ENCODE measurements around the gene SUCO. TPM values are rescaled to one million over a fixed set of nuclear protein-coding genes. Genes with fewer than 3 reads are reported as not detected.

SUCO gene
- total and polyA plus RNA-seq, 2 of the 4 experiments (the other 2 are of a cell fraction) = 11.4 to 21.5 TPM

DNA sequence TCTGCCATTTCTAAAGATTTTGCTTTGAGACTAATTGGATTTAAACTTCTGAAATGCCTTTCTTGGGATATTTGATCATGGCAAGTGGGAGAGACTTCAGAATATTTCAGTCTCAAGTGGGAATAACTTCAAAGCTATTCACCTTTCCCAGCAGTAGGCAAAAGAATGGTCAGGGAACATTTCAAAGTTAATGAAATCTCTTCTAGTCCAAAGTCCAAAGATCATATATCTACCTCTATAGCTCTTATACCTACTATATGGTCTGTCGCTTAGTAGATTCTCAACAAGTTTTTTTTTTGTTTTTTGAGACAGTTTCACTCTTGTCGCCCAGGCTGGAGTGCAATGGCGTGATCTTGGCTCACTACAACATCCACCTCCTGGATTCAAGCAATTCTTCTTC is 44.6 kb upstream of the SUCO start:
- Histone ChIP-seq H2BK15ac (ENCODE audit: low read depth, low read length) (no peak overlapping the region), H3K27me3 (ENCODE audit: control insufficient read depth, insufficient read depth, low read length) (peaks cover 42% of the 10 kb centered on the region), H3K4me3 (ENCODE audit: insufficient read depth, low read depth, low read length) (no peak overlapping the region), H3K9ac (ENCODE audit: low read depth, low read length) (no peak overlapping the region), H3K18ac (ENCODE audit: low read depth, low read length) (no peak overlapping the region), H4K91ac (ENCODE audit: insufficient read depth, low read depth, low read length) (no peak overlapping the region), H2BK20ac (ENCODE audit: low read depth, low read length) (no peak overlapping the region), H4K5ac (ENCODE audit: low read depth, low read length) (no peak overlapping the region), H2BK5ac (ENCODE audit: low read depth, low read length, poor library complexity, severe bottlenecking) (no peak overlapping the region), H3K9me3 (ENCODE audit: control insufficient read depth, insufficient read depth, low read length) (no peaks in the 10 kb centered on the region), H3K36me3 (ENCODE audit: control insufficient read depth, insufficient read depth, low read length) (no peaks in the 10 kb centered on the region), H3K27ac (ENCODE audit: insufficient read depth, low read length) (no peak overlapping the region), H3K4me2 (ENCODE audit: low read depth, low read length) (no peak overlapping the region), H3K9me1 (ENCODE audit: insufficient read depth, low read length) (no peaks in the 10 kb centered on the region), H3K4ac (ENCODE audit: low read depth, low read length) (no peak overlapping the region), H3K4me1 (ENCODE audit: control insufficient read depth, insufficient read depth, low read length) (no peaks in the 10 kb centered on the region), H2BK120ac (ENCODE audit: low read depth, low read length) (no peak overlapping the region), H3K14ac (replicated peaks; ENCODE audit: low read depth, low read length) (no peak overlapping the region), H3K79me1 (ENCODE audit: low read depth in 1 of 2, low read length in 2 of 2) (no peaks in the 10 kb centered on the region), H4K8ac (ENCODE audit: low read depth in 2 of 2, low read length in 2 of 2) (no peak overlapping the region), H3K56ac (ENCODE audit: extremely low read depth, insufficient read depth, low read length) (no peak overlapping the region), H2AK5ac (ENCODE audit: low read depth, low read length) (no peak overlapping the region), H2AFZ (replicated peaks; ENCODE audit: low read length, poor library complexity) (no peak overlapping the region), H3K23ac (ENCODE audit: low read depth, low read length) (no peak overlapping the region), H2AK9ac (replicated peaks; ENCODE audit: low read depth, low read length, poor library complexity) (no peak overlapping the region), H4K20me1 (ENCODE audit: insufficient read depth, low read length) (no peaks in the 10 kb centered on the region)
- ChIA-PET CTCF (no interaction called here), POLR2A (ENCODE audit: unreplicated experiment) (no interaction called here)
- 40% methylated on average over 1 of the region's 3 CpGs; no CpG with 5 or more reads in 1 of the 2 experiments for WGBS, 2 experiments (ENCODE audit: extremely low coverage in 2 of 2, insufficient read length in 1 of 2)
- no peak for TF ChIP-seq CTCF (conservative IDR thresholded peaks at IDR 0.05; ENCODE audit: low read depth, low read length)
- no peak for TF ChIP-seq CHD1 (IDR thresholded peaks at IDR 0.05; ENCODE audit: low read depth, low read length)
- TF ChIP-seq FOS (IDR thresholded peaks at IDR 0.05; ENCODE audit: low read depth, low read length) = no peak
- no peak for TF ChIP-seq RAD21 (IDR thresholded peaks at IDR 0.05; ENCODE audit: low read length)
- TF ChIP-seq RCOR1 (IDR thresholded peaks at IDR 0.05; ENCODE audit: insufficient replicate concordance, low read length) = no peak
- no peak for TF ChIP-seq USF2 (IDR thresholded peaks at IDR 0.05; ENCODE audit: low read depth, low read length)
- TF ChIP-seq MAZ (IDR thresholded peaks at IDR 0.05; ENCODE audit: borderline replicate concordance, low read depth, low read length) = no peak
- no peak for TF ChIP-seq CEBPB (IDR thresholded peaks at IDR 0.05; ENCODE audit: low read depth, low read length)
- TF ChIP-seq MXI1 (IDR thresholded peaks at IDR 0.05; ENCODE audit: borderline replicate concordance, low read depth, low read length) = no peak
- TF ChIP-seq, protein P1, sequence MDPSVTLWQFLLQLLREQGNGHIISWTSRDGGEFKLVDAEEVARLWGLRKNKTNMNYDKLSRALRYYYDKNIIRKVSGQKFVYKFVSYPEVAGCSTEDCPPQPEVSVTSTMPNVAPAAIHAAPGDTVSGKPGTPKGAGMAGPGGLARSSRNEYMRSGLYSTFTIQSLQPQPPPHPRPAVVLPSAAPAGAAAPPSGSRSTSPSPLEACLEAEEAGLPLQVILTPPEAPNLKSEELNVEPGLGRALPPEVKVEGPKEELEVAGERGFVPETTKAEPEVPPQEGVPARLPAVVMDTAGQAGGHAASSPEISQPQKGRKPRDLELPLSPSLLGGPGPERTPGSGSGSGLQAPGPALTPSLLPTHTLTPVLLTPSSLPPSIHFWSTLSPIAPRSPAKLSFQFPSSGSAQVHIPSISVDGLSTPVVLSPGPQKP (IDR thresholded peaks at IDR 0.05; ENCODE audit: borderline replicate concordance, low read depth, low read length) = no peak
- TF ChIP-seq POLR2A (IDR thresholded peaks at IDR 0.05; ENCODE audit: low read depth, low read length) = no peak
- no peak for TF ChIP-seq SMC3 (IDR thresholded peaks at IDR 0.05; ENCODE audit: low read depth, low read length)
- TF ChIP-seq BHLHE40 (IDR thresholded peaks at IDR 0.05; ENCODE audit: low read depth, low read length) = no peak
- TF ChIP-seq NFE2L2 (IDR thresholded peaks at IDR 0.05; ENCODE audit: low read depth, low read length) = no peak
- no peak for TF ChIP-seq MAFK (IDR thresholded peaks at IDR 0.05; ENCODE audit: low read depth, low read length)
- TF ChIP-seq RFX5 (IDR thresholded peaks at IDR 0.05; ENCODE audit: low read depth, low read length) = no peak
- dilution Hi-C loops (cut with HindIII; ENCODE audit: low sequenced_read_pairs, unreplicated experiment) (no loop called here), in situ Hi-C loops (cut with MboI; ENCODE audit: low sequenced_read_pairs) (no loop called here), intact Hi-C loops (cut with micrococcal nuclease) (no loop called here)
- no TSS peak for BruUV-seq (replicated peaks)
- no peak for DNase-seq
- no peak for ATAC-seq (ENCODE audit: low read depth)

Measured in IMR-90 (cell line).